GM23248 (cell line): ENCODE data around the gene TMPRSS3.

ENCODE experiments used
- EZH2 ChIP-seq: fragments of 200-600 bp; sonication (generic); IDR thresholded peaks from 2 replicates; pipeline ENCODE4 v1.6.1; 2018; ENCODE audit warnings: antibody characterized with exemption, mild to moderate bottlenecking; ENCODE audit not compliant: insufficient read depth, poor library complexity, severe bottlenecking
- EZH2phosphoT487 ChIP-seq: fragments of 200-600 bp; sonication (generic); IDR thresholded peaks from 2 replicates; pipeline ENCODE4 v1.6.1; 2018; ENCODE audit warnings: antibody characterized with exemption, moderate library complexity, mild to moderate bottlenecking, low read depth; ENCODE audit not compliant: insufficient read depth

- no peak for TF ChIP-seq EZH2
- no peak for TF ChIP-seq EZH2phosphoT487
Observed at GRCh38 chr21:42443876-42444744, 48.3 kb upstream of the TMPRSS3 start.
